VCaP (cell line): ENCODE data around the gene DMAC1.
A peak's percentile ranks its signal among the peaks of the same experiment; 100 is the strongest.

Source experiments
- H3K27ac ChIP-seq: fragments of 450-650 bp; 2 replicates; pipeline ENCODE4 v1.5.1; 2017
- CTCF ChIP-seq: fragments of 450-650 bp; conservative IDR thresholded peaks from 2 replicates; pipeline ENCODE4 v1.5.1; 2017; ENCODE audit warnings: mild to moderate bottlenecking, moderate library complexity

DMAC1 gene

GRCh38 chr9:7784472-7784871, 15.1 kb downstream of the DMAC1 start:
- no peak overlapping the region for H3K27ac ChIP-seq
- TF ChIP-seq CTCF = no peak

- no peak overlapping the region; the same call in 1 of the 2 replicates for H3K27ac ChIP-seq
- no peak for TF ChIP-seq CTCF
These were observed 15.9 kb downstream of the DMAC1 start for GRCh38 chr9:7783635-7784063.

- TF ChIP-seq CTCF = no peak
- H3K27ac ChIP-seq = peak overlapping the region; percentile 59
These were observed 17.0 kb downstream of the DMAC1 start for GRCh38 chr9:7782400-7783120.

- TF ChIP-seq CTCF = no peak
- no peak overlapping the region for H3K27ac ChIP-seq
These were observed 19.2 kb downstream of the DMAC1 start for GRCh38 chr9:7780261-7780988.

- H3K27ac ChIP-seq = no peak overlapping the region
- TF ChIP-seq CTCF = no peak
These were observed 20.6 kb downstream of the DMAC1 start for GRCh38 chr9:7778851-7779600.

- no peak for TF ChIP-seq CTCF
- no peak overlapping the region for H3K27ac ChIP-seq
These were observed 21.8 kb downstream of the DMAC1 start for GRCh38 chr9:7777771-7778170.

GRCh38 chr9:7770111-7770510, 29.5 kb downstream of the DMAC1 start:
- H3K27ac ChIP-seq = no peak overlapping the region
- no peak for TF ChIP-seq CTCF
